ENCODE data around the gene GPR160. TPM values are rescaled to one million over a fixed set of nuclear protein-coding genes. Genes with fewer than 3 reads are reported as not detected.

The GPR160 gene
- total RNA-seq, 5 donors from 2014 or later (not counting 1 experiment from before 2014, with no cell fraction given), result 4.3 to 8.4 (median 5.9) TPM

- Mint-ChIP-seq H3K36me3 (peaks cover 17% of the 10 kb centered on the region), H3K4me1 (no peaks in the 10 kb centered on the region), H3K9me3 (peaks cover 0 to 4% (median 0%) of the 10 kb centered on the region in 3 donors), H3K4me3 (no peak overlapping the region), H3K27ac (no peak overlapping the region), H3K27me3 (no peaks in the 10 kb centered on the region)
- ChIA-PET CTCF (interaction anchor here in 1 of 2 donors (0.5 kb wide), 1 partner anchor 15 kb away, joined by 3 read pairs; no protein-coding TSS in a partner anchor), POLR2A (interaction anchor here in 1 of 2 donors (0.6 kb wide), 1 partner anchor 12 kb away, joined by 12 read pairs; no protein-coding TSS in a partner anchor)
- no peak overlapping the region for H3K27ac ChIP-seq (ENCODE audit: low read length)
- no peaks in the 10 kb centered on the region for H3K4me1 ChIP-seq (ENCODE audit: control insufficient read depth in 1 of 2, extremely low read depth in 1 of 2, insufficient read depth in 2 of 2, low read length in 2 of 2)
- peaks cover 0 to 2% of the 10 kb centered on the region in 2 donors for H3K36me3 ChIP-seq (ENCODE audit: control insufficient read depth in 2 of 2, extremely low read depth in 1 of 2, insufficient read depth in 1 of 2, low read length in 1 of 2)
- H3K4me3 ChIP-seq (ENCODE audit: control insufficient read depth in 1 of 2, extremely low read depth in 1 of 2, low read length in 1 of 2), result no peak overlapping the region
- WGBS (ENCODE audit: insufficient coverage), result 96% methylated on average over 8 of the region's 18 CpGs
- no peak for DNase-seq
- H3K27me3 ChIP-seq (replicated peaks in 1 of 2; ENCODE audit: control insufficient read depth in 2 of 2, extremely low read depth in 1 of 2, insufficient read depth in 2 of 2, low read length in 1 of 2), result no peaks in the 10 kb centered on the region
- no peak for ATAC-seq (replicated peaks in 1 of 4)
- no peaks in the 10 kb centered on the region for H3K9me3 ChIP-seq
Observed at GRCh38 chr3:170064108-170064507, 26.3 kb downstream of the GPR160 start.

GRCh38 chr3:170075441-170076091, 37.8 kb downstream of the GPR160 start:
- Mint-ChIP-seq H3K27me3 (no peaks in the 10 kb centered on the region), H3K27ac (no peak overlapping the region), H3K4me3 (no peak overlapping the region), H3K36me3 (peaks cover 18% of the 10 kb centered on the region), H3K9me3 (peaks cover 0 to 4% (median 4%) of the 10 kb centered on the region in 3 donors), H3K4me1 (peaks cover 0 to 5% (median 0%) of the 10 kb centered on the region in 3 donors)
- Histone ChIP-seq H3K9me3 (no peaks in the 10 kb centered on the region), H3K27me3 (replicated peaks in 1 of 2; ENCODE audit: control insufficient read depth in 2 of 2, extremely low read depth in 1 of 2, insufficient read depth in 2 of 2, low read length in 1 of 2) (no peaks in the 10 kb centered on the region), H3K36me3 (ENCODE audit: control insufficient read depth in 2 of 2, extremely low read depth in 1 of 2, insufficient read depth in 1 of 2, low read length in 1 of 2) (peaks cover 0 to 3% of the 10 kb centered on the region in 2 donors), H3K4me1 (ENCODE audit: control insufficient read depth in 1 of 2, extremely low read depth in 1 of 2, insufficient read depth in 2 of 2, low read length in 2 of 2) (no peaks in the 10 kb centered on the region), H3K27ac (ENCODE audit: low read length) (no peak overlapping the region), H3K4me3 (ENCODE audit: control insufficient read depth in 1 of 2, extremely low read depth in 1 of 2, low read length in 1 of 2) (no peak overlapping the region)
- DNase-seq (no peak), ATAC-seq (replicated peaks in 1 of 4) (no peak)
- POLR2A ChIA-PET, result no interaction called here
- CTCF ChIA-PET, result no interaction called here
- WGBS (ENCODE audit: insufficient coverage), result 67% methylated on average over 1 of the region's 4 CpGs

- no peak for ATAC-seq (replicated peaks in 1 of 4)
- peaks cover 0 to 3% of the 10 kb centered on the region in 2 donors for H3K36me3 ChIP-seq (ENCODE audit: control insufficient read depth in 2 of 2, extremely low read depth in 1 of 2, insufficient read depth in 1 of 2, low read length in 1 of 2)
- H3K9me3 ChIP-seq, result no peaks in the 10 kb centered on the region
- H3K4me1 ChIP-seq (ENCODE audit: control insufficient read depth in 1 of 2, extremely low read depth in 1 of 2, insufficient read depth in 2 of 2, low read length in 2 of 2), result no peaks in the 10 kb centered on the region
- peaks cover 0 to 4% (median 4%) of the 10 kb centered on the region in 3 donors for H3K9me3 Mint-ChIP-seq
- no peak overlapping the region for H3K4me3 ChIP-seq (ENCODE audit: control insufficient read depth in 1 of 2, extremely low read depth in 1 of 2, low read length in 1 of 2)
- H3K27me3 Mint-ChIP-seq, result no peaks in the 10 kb centered on the region
- no peak for DNase-seq
- H3K27ac Mint-ChIP-seq, result no peak overlapping the region
- peaks cover 0 to 5% (median 0%) of the 10 kb centered on the region in 3 donors for H3K4me1 Mint-ChIP-seq
- no peak overlapping the region for H3K27ac ChIP-seq (ENCODE audit: low read length)
- CTCF ChIA-PET, result no interaction called here
- peaks cover 18% of the 10 kb centered on the region for H3K36me3 Mint-ChIP-seq
- H3K27me3 ChIP-seq (replicated peaks in 1 of 2; ENCODE audit: control insufficient read depth in 2 of 2, extremely low read depth in 1 of 2, insufficient read depth in 2 of 2, low read length in 1 of 2), result no peaks in the 10 kb centered on the region
- 89% methylated on average over 3 of the region's 6 CpGs for WGBS (ENCODE audit: insufficient coverage)
- POLR2A ChIA-PET, result interaction anchor here in 1 of 2 donors (0.5 kb wide), 1 partner anchor 335 kb away, joined by 3 read pairs; no protein-coding TSS in a partner anchor
- no peak overlapping the region for H3K4me3 Mint-ChIP-seq
Observed at GRCh38 chr3:170076715-170077238, 39.0 kb downstream of the GPR160 start.

- H3K27me3 ChIP-seq (replicated peaks in 1 of 2; ENCODE audit: control insufficient read depth in 2 of 2, extremely low read depth in 1 of 2, insufficient read depth in 2 of 2, low read length in 1 of 2), result no peaks in the 10 kb centered on the region
- no peaks in the 10 kb centered on the region for H3K9me3 ChIP-seq
- DNase-seq, result no peak
- Mint-ChIP-seq H3K9me3 (peaks cover 0 to 4% (median 2%) of the 10 kb centered on the region in 3 donors), H3K27ac (no peak overlapping the region), H3K4me3 (no peak overlapping the region), H3K4me1 (peaks cover 0 to 5% (median 0%) of the 10 kb centered on the region in 3 donors), H3K36me3 (peaks cover 21% of the 10 kb centered on the region), H3K27me3 (no peaks in the 10 kb centered on the region)
- peaks cover 0 to 5% of the 10 kb centered on the region in 2 donors for H3K36me3 ChIP-seq (ENCODE audit: control insufficient read depth in 2 of 2, extremely low read depth in 1 of 2, insufficient read depth in 1 of 2, low read length in 1 of 2)
- CTCF ChIA-PET, result interaction anchor here in 1 of 2 donors (0.6 kb wide), 1 partner anchor 47 kb away, joined by 3 read pairs; no protein-coding TSS in a partner anchor
- H3K4me1 ChIP-seq (ENCODE audit: control insufficient read depth in 1 of 2, extremely low read depth in 1 of 2, insufficient read depth in 2 of 2, low read length in 2 of 2), result no peaks in the 10 kb centered on the region
- no peak overlapping the region for H3K4me3 ChIP-seq (ENCODE audit: control insufficient read depth in 1 of 2, extremely low read depth in 1 of 2, low read length in 1 of 2)
- POLR2A ChIA-PET, result no interaction called here
- no peak overlapping the region for H3K27ac ChIP-seq (ENCODE audit: low read length)
- WGBS (ENCODE audit: insufficient coverage), result 94% methylated on average over 10 of the region's 10 CpGs
- no peak for ATAC-seq (replicated peaks in 1 of 4)
Observed at GRCh38 chr3:170077361-170077760, 39.6 kb downstream of the GPR160 start.

- H3K36me3 ChIP-seq (ENCODE audit: control insufficient read depth in 2 of 2, extremely low read depth in 1 of 2, insufficient read depth in 1 of 2, low read length in 1 of 2), result peaks cover 3 to 7% of the 10 kb centered on the region in 2 donors
- H3K36me3 Mint-ChIP-seq, result peaks cover 26% of the 10 kb centered on the region
- H3K27ac Mint-ChIP-seq, result no peak overlapping the region
- no peaks in the 10 kb centered on the region for H3K9me3 Mint-ChIP-seq
- WGBS (ENCODE audit: insufficient coverage), result 92% methylated on average over 6 of the region's 13 CpGs
- no peak overlapping the region for H3K27ac ChIP-seq (ENCODE audit: low read length)
- H3K4me1 ChIP-seq (ENCODE audit: control insufficient read depth in 1 of 2, extremely low read depth in 1 of 2, insufficient read depth in 2 of 2, low read length in 2 of 2), result no peaks in the 10 kb centered on the region
- DNase-seq (no peak), ATAC-seq (replicated peaks in 1 of 4) (no peak)
- POLR2A ChIA-PET, result no interaction called here
- no peak overlapping the region for H3K4me3 ChIP-seq (ENCODE audit: control insufficient read depth in 1 of 2, extremely low read depth in 1 of 2, low read length in 1 of 2)
- H3K27me3 Mint-ChIP-seq, result no peaks in the 10 kb centered on the region
- peaks cover 0 to 5% (median 0%) of the 10 kb centered on the region in 3 donors for H3K4me1 Mint-ChIP-seq
- CTCF ChIA-PET, result interaction anchor here (0.7 to 1.0 kb wide), 2 partner anchors 20 to 68 kb away, joined by 3 read pairs; no protein-coding TSS in a partner anchor
- no peaks in the 10 kb centered on the region for H3K27me3 ChIP-seq (replicated peaks in 1 of 2; ENCODE audit: control insufficient read depth in 2 of 2, extremely low read depth in 1 of 2, insufficient read depth in 2 of 2, low read length in 1 of 2)
- H3K9me3 ChIP-seq, result no peaks in the 10 kb centered on the region
- H3K4me3 Mint-ChIP-seq, result no peak overlapping the region
Observed at GRCh38 chr3:170078620-170079281, 41.0 kb downstream of the GPR160 start.

GRCh38 chr3:170079536-170080165, 41.9 kb downstream of the GPR160 start:
- Mint-ChIP-seq H3K36me3 (peaks cover 26% of the 10 kb centered on the region), H3K27ac (peak overlapping the region in 1 of 2 donors; percentile 0), H3K4me3 (no peak overlapping the region), H3K27me3 (no peaks in the 10 kb centered on the region), H3K4me1 (peaks cover 0 to 5% (median 0%) of the 10 kb centered on the region in 3 donors), H3K9me3 (no peaks in the 10 kb centered on the region)
- ATAC-seq (replicated peaks in 1 of 4), result no peak
- Histone ChIP-seq H3K9me3 (no peaks in the 10 kb centered on the region), H3K36me3 (ENCODE audit: control insufficient read depth in 2 of 2, extremely low read depth in 1 of 2, insufficient read depth in 1 of 2, low read length in 1 of 2) (peaks cover 7 to 9% of the 10 kb centered on the region in 2 donors), H3K27me3 (replicated peaks in 1 of 2; ENCODE audit: control insufficient read depth in 2 of 2, extremely low read depth in 1 of 2, insufficient read depth in 2 of 2, low read length in 1 of 2) (no peaks in the 10 kb centered on the region), H3K4me3 (ENCODE audit: control insufficient read depth in 1 of 2, extremely low read depth in 1 of 2, low read length in 1 of 2) (no peak overlapping the region), H3K27ac (ENCODE audit: low read length) (no peak overlapping the region), H3K4me1 (ENCODE audit: control insufficient read depth in 1 of 2, extremely low read depth in 1 of 2, insufficient read depth in 2 of 2, low read length in 2 of 2) (no peaks in the 10 kb centered on the region)
- 100% methylated on average over 2 of the region's 2 CpGs for WGBS (ENCODE audit: insufficient coverage)
- POLR2A ChIA-PET, result interaction anchor here in 1 of 2 donors (0.6 kb wide), 1 partner anchor 474 kb away, joined by 9 read pairs; no protein-coding TSS in a partner anchor
- DNase-seq, result no peak
- CTCF ChIA-PET, result no interaction called here

Measured in T-cell (primary cell).